Measurements from ENCODE around the gene NRBF2.

NRBF2 gene

DNA sequence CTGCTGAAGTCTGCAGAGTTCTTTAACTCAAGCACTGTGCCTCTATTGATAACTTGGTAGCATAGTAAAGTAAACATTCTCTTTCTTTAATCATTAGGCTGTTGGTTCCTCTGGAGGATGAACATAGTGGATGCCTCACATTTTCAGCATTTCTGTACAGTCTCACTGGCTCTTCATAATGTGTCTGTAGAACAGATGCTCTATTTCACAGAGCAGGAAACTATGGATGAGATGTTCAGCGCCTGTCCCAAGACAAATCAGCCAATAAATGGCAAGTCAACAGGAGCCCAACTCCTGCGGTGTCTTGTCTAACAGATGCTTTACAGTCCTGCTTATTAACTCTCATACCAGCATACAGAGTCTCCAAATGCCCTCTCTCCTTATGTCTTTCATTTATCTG, 36.5 kb downstream of the NRBF2 start:
- H3K4me3 ChIP-seq (ENCODE audit: low read depth, low read length): no peak overlapping the region
- no peaks in the 10 kb centered on the region for H3K4me1 ChIP-seq
- H2AFZ ChIP-seq: no peak overlapping the region
- TF ChIP-seq, protein P1, sequence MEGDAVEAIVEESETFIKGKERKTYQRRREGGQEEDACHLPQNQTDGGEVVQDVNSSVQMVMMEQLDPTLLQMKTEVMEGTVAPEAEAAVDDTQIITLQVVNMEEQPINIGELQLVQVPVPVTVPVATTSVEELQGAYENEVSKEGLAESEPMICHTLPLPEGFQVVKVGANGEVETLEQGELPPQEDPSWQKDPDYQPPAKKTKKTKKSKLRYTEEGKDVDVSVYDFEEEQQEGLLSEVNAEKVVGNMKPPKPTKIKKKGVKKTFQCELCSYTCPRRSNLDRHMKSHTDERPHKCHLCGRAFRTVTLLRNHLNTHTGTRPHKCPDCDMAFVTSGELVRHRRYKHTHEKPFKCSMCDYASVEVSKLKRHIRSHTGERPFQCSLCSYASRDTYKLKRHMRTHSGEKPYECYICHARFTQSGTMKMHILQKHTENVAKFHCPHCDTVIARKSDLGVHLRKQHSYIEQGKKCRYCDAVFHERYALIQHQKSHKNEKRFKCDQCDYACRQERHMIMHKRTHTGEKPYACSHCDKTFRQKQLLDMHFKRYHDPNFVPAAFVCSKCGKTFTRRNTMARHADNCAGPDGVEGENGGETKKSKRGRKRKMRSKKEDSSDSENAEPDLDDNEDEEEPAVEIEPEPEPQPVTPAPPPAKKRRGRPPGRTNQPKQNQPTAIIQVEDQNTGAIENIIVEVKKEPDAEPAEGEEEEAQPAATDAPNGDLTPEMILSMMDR (IDR thresholded peaks at IDR 0.05): no peak
- no peaks in the 10 kb centered on the region for H3K9me3 ChIP-seq (ENCODE audit: control insufficient read depth, low read length)
- H3K36me3 ChIP-seq (ENCODE audit: control insufficient read depth, insufficient read depth, low read length): no peaks in the 10 kb centered on the region
- no peaks in the 10 kb centered on the region for H3K79me2 ChIP-seq
- no peaks in the 10 kb centered on the region for H3K27me3 ChIP-seq (ENCODE audit: control insufficient read depth, insufficient read depth, low read length)
- H3K4me2 ChIP-seq (ENCODE audit: low read length): no peak overlapping the region
- no peak overlapping the region for H3K9ac ChIP-seq
- no peak overlapping the region for H3K27ac ChIP-seq

DNA sequence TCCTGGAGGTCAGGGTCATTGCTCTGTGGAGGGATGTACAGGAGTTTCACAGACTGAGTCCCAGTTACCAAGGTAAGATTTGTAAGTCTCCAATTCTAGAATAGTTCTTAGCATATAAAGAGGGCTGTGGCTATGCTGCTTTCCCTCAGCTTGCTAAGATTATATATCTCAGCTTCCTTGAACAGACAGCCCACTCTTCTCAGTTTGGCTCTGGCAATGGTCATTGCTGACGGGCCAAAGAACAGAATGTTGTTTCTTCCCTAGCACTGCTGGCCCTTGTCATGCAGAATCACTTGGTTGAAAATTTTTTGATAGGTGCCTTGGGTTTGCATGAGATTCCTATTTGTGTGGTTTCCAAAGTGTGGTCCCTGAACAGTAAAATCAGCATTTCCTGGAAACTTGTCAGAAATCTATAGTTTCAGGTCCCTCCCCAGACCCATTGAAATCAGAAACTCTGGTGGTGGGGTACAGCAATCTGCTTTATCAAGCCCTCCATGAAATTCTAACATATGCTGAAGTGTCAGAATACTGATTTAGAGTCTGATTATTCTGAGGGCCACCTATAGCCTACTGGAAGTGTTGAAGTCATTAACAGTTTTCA, 38.2 kb downstream of the NRBF2 start:
- H3K79me2 ChIP-seq: no peaks in the 10 kb centered on the region
- TF ChIP-seq, protein P1 (IDR thresholded peaks at IDR 0.05): no peak
- no peak overlapping the region for H2AFZ ChIP-seq
- H3K4me3 ChIP-seq (ENCODE audit: low read depth, low read length): no peak overlapping the region
- no peaks in the 10 kb centered on the region for H3K36me3 ChIP-seq (ENCODE audit: control insufficient read depth, insufficient read depth, low read length)
- H3K27ac ChIP-seq: no peak overlapping the region
- H3K4me2 ChIP-seq (ENCODE audit: low read length): no peak overlapping the region
- no peaks in the 10 kb centered on the region for H3K27me3 ChIP-seq (ENCODE audit: control insufficient read depth, insufficient read depth, low read length)
- H3K4me1 ChIP-seq: no peaks in the 10 kb centered on the region
- H3K9me3 ChIP-seq (ENCODE audit: control insufficient read depth, low read length): no peaks in the 10 kb centered on the region
- H3K9ac ChIP-seq: no peak overlapping the region

DNA sequence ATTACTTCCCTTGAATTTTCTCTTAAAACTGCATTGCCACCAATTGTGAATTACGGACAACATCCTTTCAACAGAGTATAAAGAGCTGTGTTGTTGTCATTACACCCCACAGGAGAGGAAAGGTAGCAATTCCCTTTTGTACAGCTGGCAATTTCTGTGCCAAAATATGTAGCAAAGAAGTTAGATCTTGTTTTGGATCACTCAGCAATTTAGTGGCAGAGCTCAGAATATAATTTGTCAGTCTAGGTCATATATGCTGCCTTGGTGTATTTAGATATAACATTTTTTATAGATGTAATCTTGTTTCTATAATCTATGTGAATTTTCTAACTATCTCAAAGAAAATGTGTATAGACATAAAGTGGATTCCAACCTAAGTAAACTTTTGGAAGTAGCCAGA, 38.8 kb downstream of the NRBF2 start:
- H3K4me1 ChIP-seq: no peaks in the 10 kb centered on the region
- no peaks in the 10 kb centered on the region for H3K36me3 ChIP-seq (ENCODE audit: control insufficient read depth, insufficient read depth, low read length)
- no peak overlapping the region for H3K4me3 ChIP-seq (ENCODE audit: low read depth, low read length)
- H3K79me2 ChIP-seq: no peaks in the 10 kb centered on the region
- no peak overlapping the region for H2AFZ ChIP-seq
- no peaks in the 10 kb centered on the region for H3K27me3 ChIP-seq (ENCODE audit: control insufficient read depth, insufficient read depth, low read length)
- TF ChIP-seq, protein P1 (IDR thresholded peaks at IDR 0.05): no peak
- no peaks in the 10 kb centered on the region for H3K9me3 ChIP-seq (ENCODE audit: control insufficient read depth, low read length)
- H3K27ac ChIP-seq: no peak overlapping the region
- H3K4me2 ChIP-seq (ENCODE audit: low read length): no peak overlapping the region
- no peak overlapping the region for H3K9ac ChIP-seq

DNA sequence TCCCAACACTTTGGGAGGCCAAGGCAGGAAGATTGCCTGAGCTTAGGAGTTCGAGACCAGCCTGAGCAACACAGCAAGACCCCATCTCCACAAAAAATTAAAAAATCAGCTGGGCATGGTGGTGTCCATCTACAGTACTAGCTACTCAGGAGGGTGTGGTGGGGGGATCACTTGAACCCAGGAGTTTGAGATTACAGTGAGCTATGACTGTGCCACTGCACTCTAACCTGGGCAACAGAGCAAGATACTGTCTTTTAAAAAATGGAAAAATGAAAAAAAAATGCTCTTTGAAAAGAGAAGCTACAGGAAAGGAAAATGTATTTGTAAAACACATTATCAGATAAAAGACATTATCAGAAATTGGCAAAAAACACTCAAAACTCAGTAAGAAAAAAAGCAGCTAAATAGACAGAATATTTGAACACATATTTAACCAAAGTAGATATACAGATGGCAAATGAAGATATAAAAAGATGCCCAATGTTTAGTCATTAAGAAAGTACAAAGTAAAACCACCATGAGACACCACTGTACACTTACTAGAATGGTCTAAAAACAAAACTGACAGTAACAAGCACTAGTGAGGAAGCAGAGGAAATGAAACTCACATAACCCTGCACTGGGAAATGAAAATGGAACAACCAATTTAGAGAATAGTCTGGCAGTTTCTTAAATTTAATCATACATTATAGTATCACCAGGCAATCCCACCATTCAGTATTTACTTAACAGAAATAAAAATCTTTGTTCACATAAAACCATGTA, 40.5 kb downstream of the NRBF2 start:
- H3K9me3 ChIP-seq (ENCODE audit: control insufficient read depth, low read length): no peaks in the 10 kb centered on the region
- H3K36me3 ChIP-seq (ENCODE audit: control insufficient read depth, insufficient read depth, low read length): no peaks in the 10 kb centered on the region
- no peaks in the 10 kb centered on the region for H3K27me3 ChIP-seq (ENCODE audit: control insufficient read depth, insufficient read depth, low read length)
- no peak overlapping the region for H3K9ac ChIP-seq
- no peaks in the 10 kb centered on the region for H3K79me2 ChIP-seq
- no peak overlapping the region for H3K27ac ChIP-seq
- no peak overlapping the region for H3K4me3 ChIP-seq (ENCODE audit: low read depth, low read length)
- TF ChIP-seq, protein P1 (IDR thresholded peaks at IDR 0.05): no peak
- H2AFZ ChIP-seq: no peak overlapping the region
- H3K4me1 ChIP-seq: no peaks in the 10 kb centered on the region
- H3K4me2 ChIP-seq (ENCODE audit: low read length): no peak overlapping the region

DNA sequence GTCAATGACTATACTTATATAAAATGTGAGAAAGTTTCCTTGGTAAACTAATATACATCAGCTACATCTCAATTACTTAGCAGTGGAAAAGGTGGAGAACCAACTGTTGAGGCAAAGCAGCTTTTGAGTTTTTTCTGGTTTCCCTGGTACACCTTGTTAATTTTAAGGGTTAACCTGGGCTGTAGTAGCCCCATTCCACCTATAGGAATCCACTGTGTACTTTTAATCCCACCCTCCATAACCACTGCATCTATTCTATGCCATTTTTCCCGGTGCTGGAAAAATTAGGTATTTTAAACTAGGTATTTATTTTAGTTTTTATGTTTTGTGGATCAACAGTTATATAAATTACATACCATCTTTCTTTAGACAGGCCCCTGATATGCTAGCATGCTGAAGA, 42.4 kb downstream of the NRBF2 start:
- H3K4me3 ChIP-seq (ENCODE audit: low read depth, low read length): no peak overlapping the region
- no peak overlapping the region for H3K27ac ChIP-seq
- H3K79me2 ChIP-seq: no peaks in the 10 kb centered on the region
- no peak overlapping the region for H3K4me2 ChIP-seq (ENCODE audit: low read length)
- TF ChIP-seq, protein P1 (IDR thresholded peaks at IDR 0.05): no peak
- no peak overlapping the region for H3K9ac ChIP-seq
- H3K27me3 ChIP-seq (ENCODE audit: control insufficient read depth, insufficient read depth, low read length): no peaks in the 10 kb centered on the region
- no peaks in the 10 kb centered on the region for H3K4me1 ChIP-seq
- H3K36me3 ChIP-seq (ENCODE audit: control insufficient read depth, insufficient read depth, low read length): no peaks in the 10 kb centered on the region
- H2AFZ ChIP-seq: no peak overlapping the region
- H3K9me3 ChIP-seq (ENCODE audit: control insufficient read depth, low read length): no peaks in the 10 kb centered on the region
